Ascending aorta (tissue), 2 donors: ENCODE results near the gene CLCNKA. TPM values are rescaled to one million over a fixed set of nuclear protein-coding genes. Genes with fewer than 3 reads are reported as not detected.

Source experiments
- DNase-seq, 2 donors: peaks; one replicate each; pipeline ENCODE4 v3.0.0-alpha.2; 2019; ENCODE audit warnings: low spot score in 2 of 2
- H3K27ac ChIP-seq, 2 donors: fragments of 200-600 bp; sonication (generic); one replicate each; pipeline ENCODE4 v1.5.1; 2016 to 2017; ENCODE audit warnings: mild to moderate bottlenecking in 1 of 2
- H3K27me3 ChIP-seq: fragments of 200-600 bp; sonication (generic); one replicate; pipeline ENCODE4 v1.5.1; 2017
- H3K36me3 ChIP-seq, 2 donors: fragments of 200-600 bp; sonication (generic); one replicate each; pipeline ENCODE4 v1.5.1; 2016
- H3K4me1 ChIP-seq, 2 donors: fragments of 200-600 bp; sonication (generic); one replicate each; pipeline ENCODE4 v1.5.1; 2016 to 2017; ENCODE audit warnings: mild to moderate bottlenecking in 1 of 2
- H3K4me3 ChIP-seq, 2 donors: fragments of 200-600 bp; sonication (generic); one replicate each; pipeline ENCODE4 v1.5.1; 2016 to 2017; ENCODE audit warnings: mild to moderate bottlenecking in 1 of 2
- H3K9me3 ChIP-seq, 2 donors: fragments of 200-600 bp; sonication (generic); one replicate each; pipeline ENCODE4 v1.5.1; 2016
- CTCF ChIP-seq, 3 experiments: fragments of 200-600 bp in 2 of 3; fragments of 450-650 bp in 1 of 3; sonication (generic) in 2 of 3; IDR thresholded peaks; one replicate each; pipeline ENCODE4 v1.5.1; 2016 to 2019; ENCODE audit warnings: antibody characterized with exemption in 3 of 3, mild to moderate bottlenecking in 1 of 3, moderate library complexity in 1 of 3
- intact Hi-C: fragments of 100-400 bp; cut with DNase I; formaldehyde crosslinking; loops from one replicate; pipeline ENCODE4 v1.15.1; 2023
- total RNA-seq: library from RNA; depleted of rRNA; stranded (reverse); fragments of >200 nt; gene quantifications from one replicate; pipeline ENCODE4 v1.1.0, GENCODE V29; 2016

The CLCNKA gene
- total RNA-seq, 1 donor from 2014 or later: not detected

- H3K4me1 ChIP-seq: peaks cover 24 to 63% of the 10 kb centered on the region in 2 donors
- intact Hi-C loops: loop anchor here (5.0 kb wide), 2 partner anchors 131 to 219 kb away; no protein-coding TSS in a partner anchor
Observed at GRCh38 chr1:16015960-16016901, 5.6 kb upstream of the CLCNKA start.

GRCh38 chr1:16017076-16017460 lies 4.8 kb upstream of the CLCNKA start:
- no peak for DNase-seq
- intact Hi-C loops: loop anchor here (5.0 kb wide), 2 partner anchors 130 to 220 kb away; no protein-coding TSS in a partner anchor
- H3K36me3 ChIP-seq: peaks cover 0 to 4% of the 10 kb centered on the region in 2 donors
- TF ChIP-seq CTCF (IDR thresholded peaks at IDR 0.05): no peak
- H3K4me1 ChIP-seq: peaks cover 24 to 63% of the 10 kb centered on the region in 2 donors
- H3K4me3 ChIP-seq: peak overlapping the region; percentile 51 to 74
- no peaks in the 10 kb centered on the region for H3K27me3 ChIP-seq
- H3K27ac ChIP-seq: peak overlapping the region; percentile 95 to 98
- no peaks in the 10 kb centered on the region for H3K9me3 ChIP-seq

More at GRCh38 chr1:16015960-16016901, 5.6 kb upstream of the CLCNKA start:
- peak; percentile 59 to 92 for DNase-seq
- Histone ChIP-seq H3K27ac (peak overlapping the region; percentile 95 to 98), H3K9me3 (no peaks in the 10 kb centered on the region), H3K4me3 (peak overlapping the region; percentile 51 to 74), H3K36me3 (peaks cover 0 to 4% of the 10 kb centered on the region in 2 donors), H3K27me3 (no peaks in the 10 kb centered on the region)
- no peak for TF ChIP-seq CTCF (IDR thresholded peaks at IDR 0.05)

GRCh38 chr1:16017461-16018303 lies 4.2 kb upstream of the CLCNKA start, which contains the start of gene HSPB7:
Gene HSPB7, minus strand, starts transcription at chr1:16018043. Its CDS starts 80 bp downstream, at chr1:16017963.
- peak within 1 kb of the TSS; percentile 51 to 74 for H3K4me3 ChIP-seq
- DNase-seq: peak; percentile 65 to 95
- peak within 1 kb of the TSS; percentile 95 to 98 for H3K27ac ChIP-seq
- intact Hi-C loops: loop anchor here (5.0 kb wide), 2 partner anchors 130 to 220 kb away; no protein-coding TSS in a partner anchor
- H3K36me3 ChIP-seq: peaks cover 0 to 4% of the 10 kb centered on the region in 2 donors
- no peaks in the 10 kb centered on the region for H3K9me3 ChIP-seq
- H3K4me1 ChIP-seq: peaks cover 20 to 58% of the 10 kb centered on the region in 2 donors
- no peak for TF ChIP-seq CTCF (IDR thresholded peaks at IDR 0.05)
- H3K27me3 ChIP-seq: no peaks in the 10 kb centered on the region

GRCh38 chr1:16018308-16018707 lies 3.5 kb upstream of the CLCNKA start:
- no peak for DNase-seq
- no peaks in the 10 kb centered on the region for H3K9me3 ChIP-seq
- H3K27ac ChIP-seq: peak overlapping the region; percentile 95 to 98
- intact Hi-C loops: loop anchor here (5.0 kb wide), 2 partner anchors 129 to 221 kb away; no protein-coding TSS in a partner anchor
- peaks cover 20 to 53% of the 10 kb centered on the region in 2 donors for H3K4me1 ChIP-seq
- peak overlapping the region; percentile 51 to 74 for H3K4me3 ChIP-seq
- peaks cover 0 to 4% of the 10 kb centered on the region in 2 donors for H3K36me3 ChIP-seq
- no peak for TF ChIP-seq CTCF (IDR thresholded peaks at IDR 0.05)
- no peaks in the 10 kb centered on the region for H3K27me3 ChIP-seq
